Epithelial cell of proximal tubule (primary cell): ENCODE data around the gene GDF15. TPM values are rescaled to one million over a fixed set of nuclear protein-coding genes. Genes with fewer than 3 reads are reported as not detected.
A peak's percentile ranks its signal among the peaks of the same experiment; 100 is the strongest.

ENCODE experiments used
- DNase-seq: peaks from one replicate; pipeline ENCODE4 v3.0.0-alpha.2; 2011; ENCODE audit warnings: low read depth
- H3K4me3 ChIP-seq: 2 replicates; pipeline ENCODE4 v1.5.1; 2011; ENCODE audit warnings: low read depth, mild to moderate bottlenecking, low read length
- total RNA-seq: library from RNA; depleted of rRNA; stranded (reverse); fragments of >200 nt; gene quantifications from 2 replicates; pipeline ENCODE4 v1.2.3, GENCODE V29; 2015
- TF ChIP-seq, protein P1 (sequence below): conservative IDR thresholded peaks from 2 replicates; pipeline ENCODE4 v1.5.1; 2012; ENCODE audit warnings: low read depth, mild to moderate bottlenecking, low read length

GDF15 gene
- total RNA-seq, 1 donor from 2014 or later, result 262 TPM

DNA sequence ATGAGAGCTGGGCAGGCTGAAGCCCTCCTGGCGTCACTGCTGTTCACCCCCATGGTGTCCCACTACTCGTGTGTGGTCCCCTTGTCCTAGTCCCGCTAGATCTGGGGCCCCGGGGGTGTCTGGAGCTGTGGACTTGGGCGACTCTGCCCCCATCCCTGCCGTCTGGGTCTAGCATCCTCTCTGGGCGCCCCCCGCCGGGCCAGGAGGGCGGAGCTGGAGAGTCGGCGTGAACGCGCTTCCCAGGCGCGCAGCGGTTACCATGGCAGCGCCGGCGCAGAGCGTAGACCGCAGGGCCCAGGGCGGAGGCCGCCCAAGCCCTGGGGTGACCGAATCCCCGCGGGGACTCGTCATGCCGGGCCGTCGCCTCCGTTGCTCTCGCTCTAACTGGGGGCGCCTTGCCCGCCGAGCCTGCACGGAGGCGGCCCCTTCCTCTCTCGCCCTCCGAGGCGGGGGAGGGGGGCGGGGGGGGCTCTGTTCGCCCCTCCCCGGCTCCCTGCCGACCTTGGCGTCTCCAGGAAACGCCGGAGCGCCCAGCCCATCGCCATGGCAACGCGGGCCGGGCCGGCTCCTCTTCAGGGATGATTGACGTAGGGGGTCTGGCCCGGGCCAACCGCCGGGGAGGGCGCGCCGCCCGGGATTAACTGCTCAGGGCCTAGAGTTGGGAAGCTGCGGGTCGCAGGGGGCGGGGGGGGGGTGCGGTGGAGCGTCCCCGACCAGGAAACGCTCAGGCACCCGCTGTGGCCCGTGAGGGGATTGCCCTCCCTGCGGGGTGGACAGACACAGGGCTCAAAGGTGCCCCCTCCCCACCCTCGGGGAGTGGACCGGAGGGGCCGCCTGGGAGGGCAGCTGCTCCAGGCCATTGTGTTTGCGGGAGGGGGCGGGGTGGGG is 43.1 kb downstream of the GDF15 start:
- H3K4me3 ChIP-seq, result no peak overlapping the region
- no peak for DNase-seq
- TF ChIP-seq, protein P1, sequence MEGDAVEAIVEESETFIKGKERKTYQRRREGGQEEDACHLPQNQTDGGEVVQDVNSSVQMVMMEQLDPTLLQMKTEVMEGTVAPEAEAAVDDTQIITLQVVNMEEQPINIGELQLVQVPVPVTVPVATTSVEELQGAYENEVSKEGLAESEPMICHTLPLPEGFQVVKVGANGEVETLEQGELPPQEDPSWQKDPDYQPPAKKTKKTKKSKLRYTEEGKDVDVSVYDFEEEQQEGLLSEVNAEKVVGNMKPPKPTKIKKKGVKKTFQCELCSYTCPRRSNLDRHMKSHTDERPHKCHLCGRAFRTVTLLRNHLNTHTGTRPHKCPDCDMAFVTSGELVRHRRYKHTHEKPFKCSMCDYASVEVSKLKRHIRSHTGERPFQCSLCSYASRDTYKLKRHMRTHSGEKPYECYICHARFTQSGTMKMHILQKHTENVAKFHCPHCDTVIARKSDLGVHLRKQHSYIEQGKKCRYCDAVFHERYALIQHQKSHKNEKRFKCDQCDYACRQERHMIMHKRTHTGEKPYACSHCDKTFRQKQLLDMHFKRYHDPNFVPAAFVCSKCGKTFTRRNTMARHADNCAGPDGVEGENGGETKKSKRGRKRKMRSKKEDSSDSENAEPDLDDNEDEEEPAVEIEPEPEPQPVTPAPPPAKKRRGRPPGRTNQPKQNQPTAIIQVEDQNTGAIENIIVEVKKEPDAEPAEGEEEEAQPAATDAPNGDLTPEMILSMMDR, result no peak

DNA sequence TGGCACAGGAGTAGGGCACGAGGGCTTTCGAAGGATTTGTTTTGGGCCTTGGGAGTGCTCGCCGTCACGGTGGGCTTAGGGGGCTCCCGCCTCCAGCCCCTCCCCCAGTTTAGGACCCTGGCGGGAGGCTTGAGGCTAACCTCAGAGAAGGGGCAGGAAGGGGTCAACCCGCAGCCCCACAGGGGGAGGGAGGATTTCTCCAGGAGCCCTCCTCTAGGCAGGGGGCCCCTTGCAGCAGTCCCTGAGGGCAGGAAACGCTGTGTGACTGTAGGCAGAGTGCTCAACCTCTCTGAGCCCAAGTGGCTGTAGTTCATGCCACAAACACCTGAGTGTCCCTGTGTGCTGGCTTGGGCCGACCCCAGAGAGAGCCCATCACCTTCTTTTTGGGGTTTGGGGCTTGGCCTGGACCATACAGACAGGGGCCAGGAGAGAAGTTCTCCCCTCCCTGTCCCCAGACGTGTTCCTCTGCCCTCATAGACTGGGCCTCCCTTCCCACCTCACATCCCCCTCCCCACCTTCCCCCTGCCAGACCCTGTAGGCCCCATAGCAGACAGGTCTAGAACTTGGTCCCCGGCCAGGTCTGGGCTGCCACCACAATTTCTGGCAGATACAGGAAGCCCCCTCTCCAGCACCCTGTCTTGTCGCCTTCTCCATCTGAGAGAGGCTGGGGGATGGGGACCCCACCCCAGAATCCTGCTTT is 43.9 kb downstream of the GDF15 start:
- no peak for DNase-seq
- TF ChIP-seq, protein P1, result no peak
- no peak overlapping the region for H3K4me3 ChIP-seq

DNA sequence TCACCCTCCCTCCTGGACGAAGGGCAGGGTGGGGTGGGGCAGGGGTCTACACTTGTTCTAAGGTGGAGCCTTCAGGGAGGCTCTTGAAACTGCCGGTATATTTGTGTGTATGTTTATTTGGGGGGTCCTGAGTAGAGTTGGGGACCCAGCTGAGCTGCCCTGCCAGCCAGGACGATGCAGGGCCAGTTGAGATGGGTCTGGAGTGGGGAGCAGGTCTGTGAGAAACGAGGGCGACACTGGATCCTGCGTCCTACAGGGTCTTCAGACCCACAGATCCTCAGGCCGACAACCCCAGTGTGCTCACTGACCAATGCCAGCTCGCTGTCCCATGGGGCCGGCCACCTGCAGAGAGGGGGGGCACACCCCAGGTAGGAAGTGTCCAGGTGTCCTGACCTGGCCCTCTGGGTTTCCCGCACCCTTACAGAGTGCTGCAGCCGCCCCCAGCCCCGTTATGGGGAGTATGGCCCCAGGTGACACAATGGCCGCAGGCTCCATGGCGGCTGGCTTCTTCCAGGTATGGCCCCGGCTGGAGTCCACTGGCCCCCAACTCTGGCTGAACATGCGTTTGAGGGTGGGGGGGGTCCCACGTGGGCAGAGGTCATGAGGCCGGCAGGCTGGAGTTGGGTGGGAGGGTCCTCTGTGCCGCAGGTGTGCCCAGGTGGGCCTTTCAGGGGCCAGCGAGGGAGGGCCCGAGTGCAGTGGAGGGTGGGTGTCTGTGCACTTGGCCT is 44.6 kb downstream of the GDF15 start:
- no peak overlapping the region for H3K4me3 ChIP-seq
- TF ChIP-seq, protein P1, result no peak
- no peak for DNase-seq

DNA sequence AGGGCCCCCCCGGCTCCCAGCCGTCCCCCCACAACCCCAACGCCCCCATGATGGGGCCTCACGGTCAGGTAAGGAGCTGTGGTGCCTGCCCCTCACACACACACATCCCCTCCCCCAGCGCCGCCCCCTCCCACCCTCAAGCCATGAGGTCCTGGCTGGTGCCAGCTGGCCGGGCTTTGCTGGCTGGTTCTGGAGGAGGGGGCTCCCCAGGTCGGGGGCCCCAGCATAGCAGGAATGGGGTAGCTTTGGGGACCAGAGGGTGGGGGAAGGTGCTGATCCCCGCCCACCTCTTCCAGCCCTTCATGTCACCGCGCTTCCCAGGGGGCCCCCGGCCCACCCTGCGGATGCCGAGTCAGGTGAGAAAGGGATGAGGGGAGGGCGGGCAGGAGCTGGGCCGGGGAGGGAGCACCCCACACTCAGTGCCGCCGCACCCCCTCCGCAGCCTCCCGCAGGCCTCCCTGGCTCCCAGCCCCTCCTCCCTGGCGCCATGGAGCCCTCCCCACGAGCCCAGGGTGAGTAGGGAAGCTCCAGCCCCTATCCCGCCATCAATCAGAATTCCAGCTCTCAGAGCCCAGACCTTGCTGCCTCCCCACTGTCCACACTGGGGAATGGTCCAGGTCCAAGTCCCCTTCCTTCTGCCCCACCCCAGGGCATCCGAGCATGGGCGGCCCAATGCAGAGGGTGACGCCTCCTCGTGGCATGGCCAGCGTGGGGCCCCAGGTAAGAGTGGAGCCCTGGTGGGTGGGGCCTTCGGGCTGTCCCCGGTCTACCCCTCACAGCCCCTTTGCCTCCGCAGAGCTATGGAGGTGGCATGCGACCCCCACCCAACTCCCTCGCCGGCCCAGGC is 45.6 kb downstream of the GDF15 start:
- TF ChIP-seq, protein P1, result no peak
- no peak for DNase-seq
- no peak overlapping the region for H3K4me3 ChIP-seq

DNA sequence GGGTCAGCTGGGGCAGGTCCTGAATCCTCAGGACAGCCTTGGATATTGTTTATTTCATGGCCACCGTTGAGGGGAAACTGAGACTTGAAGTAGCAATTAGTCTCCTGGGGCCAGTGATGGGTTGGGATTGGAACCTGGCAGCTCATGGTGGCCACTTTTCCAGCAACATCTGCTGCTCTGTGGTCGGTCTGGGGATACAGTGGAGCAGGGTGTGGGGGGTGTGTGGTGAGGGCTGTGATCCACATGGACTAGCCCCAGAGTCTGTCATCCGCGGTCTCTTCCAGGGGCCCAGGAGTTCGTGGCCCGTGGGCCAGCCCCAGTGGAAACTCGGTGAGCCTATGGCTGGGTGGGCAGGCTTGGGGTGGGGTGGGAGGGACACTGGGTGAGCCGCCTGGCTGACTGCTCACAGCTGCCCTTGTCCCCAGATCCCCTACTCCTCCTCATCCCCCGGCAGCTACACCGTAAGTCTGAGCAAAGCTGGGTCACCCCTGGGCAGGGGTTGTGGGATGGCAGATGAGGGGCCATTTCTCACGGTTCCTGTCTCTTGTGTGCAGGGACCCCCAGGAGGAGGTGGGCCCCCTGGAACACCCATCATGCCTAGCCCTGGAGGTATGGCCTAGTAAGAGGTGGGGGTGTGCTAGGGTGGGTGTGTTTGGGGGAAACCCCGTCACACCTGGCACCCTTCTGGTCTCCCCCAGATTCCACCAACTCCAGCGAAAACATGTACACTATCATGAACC is 46.5 kb downstream of the GDF15 start:
- H3K4me3 ChIP-seq, result peak overlapping the region; percentile 30

More for the DNA sequence above, 46.5 kb downstream of the GDF15 start:
- DNase-seq, result no peak
- TF ChIP-seq, protein P1, result no peak
